Naive thymus-derived CD4-positive, alpha-beta T cell (primary cell): ENCODE results near the gene PGA5. TPM values are rescaled to one million over a fixed set of nuclear protein-coding genes. Genes with fewer than 3 reads are reported as not detected.
"Not testable (repeated sequence)": the region's sequence is repeated elsewhere in the genome, so short reads cannot be mapped to it uniquely, and the experiment has no call there.

ENCODE experiments used
- ATAC-seq: fragments of 150-1000 bp; cut with Tn5 transposase; 2 replicates; pipeline ENCODE4 v1.10.0; 2021; ENCODE audit warnings: mild to moderate bottlenecking, moderate library complexity
- CTCF ChIA-PET: fragments of 350-600 bp; sonication (Branson Sonifier 250); formaldehyde crosslinking; loops from one replicate; lab custom pipeline; 2021; ENCODE audit warnings: antibody characterized with exemption; lab: Charles Lee
- POLR2A ChIA-PET: fragments of 350-600 bp; sonication (Branson Sonifier 250); formaldehyde crosslinking; loops from one replicate; lab custom pipeline; 2021; ENCODE audit warnings: antibody characterized with exemption, inconsistent platforms; lab: Charles Lee
- DNase-seq, 9 donors: peaks; one replicate each; pipeline versions ENCODE4 v3.0.0 to v3.0.0-alpha.2; 2020 to 2022; ENCODE audit warnings: mixed read lengths in 1 of 9
- H3K27ac ChIP-seq: one replicate; pipeline ENCODE4 v1.7.0; 2013; ENCODE audit warnings: mild to moderate bottlenecking, low read depth, low read length, moderate library complexity
- H3K27me3 ChIP-seq, 2 donors: one replicate each; pipeline ENCODE4 v1.7.0; 2013; ENCODE audit warnings: low read length in 2 of 2, mild to moderate bottlenecking in 2 of 2, moderate library complexity in 2 of 2; ENCODE audit not compliant: control insufficient read depth in 2 of 2, insufficient read depth in 2 of 2
- H3K36me3 ChIP-seq, 3 experiments: 1 replicate in 2 of 3; 2 replicates in 1 of 3; pipeline ENCODE4 v1.7.0; 2013; ENCODE audit warnings: low read length in 3 of 3, mild to moderate bottlenecking in 3 of 3, moderate library complexity in 1 of 3; ENCODE audit not compliant: insufficient read depth in 3 of 3, control insufficient read depth in 2 of 3
- H3K4me1 ChIP-seq, 2 donors: one replicate each; pipeline ENCODE4 v1.7.0; 2013; ENCODE audit warnings: low read length in 2 of 2, mild to moderate bottlenecking in 2 of 2, moderate library complexity in 1 of 2; ENCODE audit not compliant: control insufficient read depth in 2 of 2, insufficient read depth in 2 of 2
- H3K4me3 ChIP-seq: 2 replicates; pipeline ENCODE4 v1.7.0; 2013; ENCODE audit warnings: mild to moderate bottlenecking, low read length
- H3K9me3 ChIP-seq, 3 experiments: 1 replicate in 2 of 3; 2 replicates in 1 of 3; pipeline ENCODE4 v1.7.0; 2013; ENCODE audit warnings: low read length in 3 of 3; ENCODE audit not compliant: control insufficient read depth in 2 of 3
- H3K27ac Mint-ChIP-seq, 9 donors: one replicate each; pipeline ENCODE4 v1.8.0; 2020 to 2022; ENCODE audit warnings: mixed read lengths in 9 of 9, mild to moderate bottlenecking in 8 of 9, moderate library complexity in 5 of 9, inconsistent platforms in 2 of 9
- H3K27me3 Mint-ChIP-seq, 5 donors: one replicate each; pipeline ENCODE4 v1.8.0; 2021 to 2022; ENCODE audit warnings: mixed read lengths in 5 of 5, mild to moderate bottlenecking in 1 of 5
- H3K36me3 Mint-ChIP-seq, 5 donors: one replicate each; pipeline ENCODE4 v1.8.0; 2020 to 2022; ENCODE audit warnings: mixed read lengths in 5 of 5, mild to moderate bottlenecking in 3 of 5, inconsistent platforms in 1 of 5
- H3K4me1 Mint-ChIP-seq, 7 donors: one replicate each; pipeline ENCODE4 v1.8.0; 2020 to 2022; ENCODE audit warnings: mixed read lengths in 7 of 7, mild to moderate bottlenecking in 3 of 7, inconsistent platforms in 1 of 7
- H3K4me3 Mint-ChIP-seq, 10 donors: one replicate each; pipeline ENCODE4 v1.8.0; 2020 to 2022; ENCODE audit warnings: mild to moderate bottlenecking in 10 of 10, mixed read lengths in 10 of 10, moderate library complexity in 6 of 10, inconsistent platforms in 2 of 10
- H3K9me3 Mint-ChIP-seq, 11 donors: one replicate each; pipeline ENCODE4 v1.8.0; 2020 to 2022; ENCODE audit warnings: mixed read lengths in 11 of 11, mild to moderate bottlenecking in 4 of 11, inconsistent platforms in 1 of 11, moderate library complexity in 1 of 11
- intact Hi-C, 2 donors: fragments of 100-400 bp; cut with micrococcal nuclease; formaldehyde crosslinking; loops; one replicate each; pipeline ENCODE4 v1.15.1; 2023
- polyA plus RNA-seq, 2 donors: library from polyadenylated mRNA; unstranded; fragments of 300-500 nt; fragmentation: Illumina TruSeq; gene quantifications; one replicate each; pipeline ENCODE4 v1.2.3, GENCODE V29; 2021
- total RNA-seq, 6 experiments: library from RNA in 5 of 6; stranded (reverse) in 5 of 6; gene quantifications; 1 replicate in 5 of 6; 2 replicates in 1 of 6; pipeline ENCODE4 v1.2.3 and lab custom pipeline; 2021 to 2026

The PGA5 gene
- total and polyA plus RNA-seq, 7 experiments from 2014 or later: not detected

- DNase-seq, H3K36me3 ChIP-seq, intact Hi-C loops, CTCF ChIA-PET, H3K27me3 ChIP-seq, H3K9me3 Mint-ChIP-seq, H3K4me3 ChIP-seq, H3K27ac ChIP-seq, H3K4me3 Mint-ChIP-seq, POLR2A ChIA-PET, H3K4me1 Mint-ChIP-seq, H3K4me1 ChIP-seq, H3K27ac Mint-ChIP-seq, H3K36me3 Mint-ChIP-seq, H3K27me3 Mint-ChIP-seq, H3K9me3 ChIP-seq, ATAC-seq: not testable (repeated sequence)
Measured at GRCh38 chr11:61210629-61211028, 30.3 kb upstream of the PGA5 start.

DNA sequence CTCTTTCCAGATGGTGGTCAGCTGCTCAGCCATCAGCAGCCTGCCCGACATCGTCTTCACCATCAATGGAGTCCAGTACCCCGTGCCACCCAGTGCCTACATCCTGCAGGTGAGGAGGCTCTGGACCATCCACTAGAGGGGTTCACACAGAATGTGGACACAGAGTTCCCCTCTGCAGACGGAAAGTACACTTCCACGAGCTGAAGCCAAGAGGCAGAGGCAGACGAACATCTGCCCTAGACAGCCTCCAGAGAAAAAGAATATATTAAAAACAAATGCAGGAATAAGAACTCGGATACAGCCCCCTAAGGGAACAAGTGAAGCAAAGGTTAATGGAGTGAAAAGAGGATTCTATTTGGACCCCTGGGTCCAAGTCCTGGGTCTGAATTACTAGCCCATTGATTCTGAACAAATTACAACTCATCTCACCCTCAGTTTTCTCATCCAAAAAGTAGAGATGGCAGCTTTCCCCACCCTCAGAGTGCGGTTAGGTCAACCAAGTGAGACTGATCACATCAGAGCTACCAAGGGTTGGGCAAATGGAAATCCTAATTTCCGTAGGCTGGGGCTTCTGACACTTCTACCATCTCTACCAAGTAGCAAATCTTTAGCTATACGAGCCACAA is 29.5 kb upstream of the PGA5 start:
- H3K4me1 ChIP-seq, POLR2A ChIA-PET, CTCF ChIA-PET, H3K9me3 ChIP-seq, H3K4me3 ChIP-seq, H3K4me1 Mint-ChIP-seq, H3K4me3 Mint-ChIP-seq, H3K36me3 ChIP-seq, H3K27ac Mint-ChIP-seq, H3K27ac ChIP-seq, DNase-seq, intact Hi-C loops, H3K27me3 ChIP-seq, ATAC-seq, H3K36me3 Mint-ChIP-seq, H3K9me3 Mint-ChIP-seq, H3K27me3 Mint-ChIP-seq: not testable (repeated sequence)

GRCh38 chr11:61212202-61212601 is 28.8 kb upstream of the PGA5 start:
- H3K27me3 ChIP-seq, H3K4me1 Mint-ChIP-seq, H3K27ac Mint-ChIP-seq, H3K36me3 ChIP-seq, H3K4me1 ChIP-seq, H3K36me3 Mint-ChIP-seq, CTCF ChIA-PET, H3K9me3 ChIP-seq, ATAC-seq, H3K27me3 Mint-ChIP-seq, H3K27ac ChIP-seq, intact Hi-C loops, POLR2A ChIA-PET, H3K4me3 Mint-ChIP-seq, H3K9me3 Mint-ChIP-seq, DNase-seq, H3K4me3 ChIP-seq: not testable (repeated sequence)

GRCh38 chr11:61213711-61214324 is 27.2 kb upstream of the PGA5 start:
- H3K9me3 ChIP-seq, ATAC-seq, H3K4me3 ChIP-seq, H3K27ac ChIP-seq, H3K9me3 Mint-ChIP-seq, POLR2A ChIA-PET, intact Hi-C loops, H3K27ac Mint-ChIP-seq, H3K36me3 ChIP-seq, DNase-seq, CTCF ChIA-PET, H3K27me3 Mint-ChIP-seq, H3K4me1 ChIP-seq, H3K27me3 ChIP-seq, H3K4me3 Mint-ChIP-seq, H3K36me3 Mint-ChIP-seq, H3K4me1 Mint-ChIP-seq: not testable (repeated sequence)

DNA sequence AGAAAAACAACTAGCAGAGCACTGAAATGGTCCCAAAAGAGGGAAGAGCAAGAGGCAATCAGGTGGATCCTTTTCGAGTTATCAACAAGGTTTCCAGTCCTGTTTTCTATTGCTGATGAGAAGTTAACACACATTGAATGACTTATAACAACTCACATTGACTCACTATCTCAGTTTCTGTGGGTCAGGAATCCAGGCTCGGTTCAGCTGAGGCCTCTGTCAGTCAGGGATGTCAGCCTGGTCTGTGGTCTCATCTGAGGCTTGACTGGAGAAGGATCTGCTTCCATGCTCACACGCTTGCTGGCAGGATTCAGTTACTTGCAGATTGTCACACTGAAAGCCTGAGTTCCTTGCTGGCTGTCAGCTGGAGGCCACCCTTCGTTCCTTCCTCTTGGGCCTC is 22.7 kb upstream of the PGA5 start:
- H3K9me3 ChIP-seq, H3K36me3 ChIP-seq, H3K4me1 ChIP-seq, H3K36me3 Mint-ChIP-seq, H3K27me3 ChIP-seq, H3K27me3 Mint-ChIP-seq, CTCF ChIA-PET, DNase-seq, H3K4me1 Mint-ChIP-seq, H3K4me3 ChIP-seq, POLR2A ChIA-PET, intact Hi-C loops, ATAC-seq, H3K9me3 Mint-ChIP-seq, H3K27ac Mint-ChIP-seq, H3K4me3 Mint-ChIP-seq, H3K27ac ChIP-seq: not testable (repeated sequence)

DNA sequence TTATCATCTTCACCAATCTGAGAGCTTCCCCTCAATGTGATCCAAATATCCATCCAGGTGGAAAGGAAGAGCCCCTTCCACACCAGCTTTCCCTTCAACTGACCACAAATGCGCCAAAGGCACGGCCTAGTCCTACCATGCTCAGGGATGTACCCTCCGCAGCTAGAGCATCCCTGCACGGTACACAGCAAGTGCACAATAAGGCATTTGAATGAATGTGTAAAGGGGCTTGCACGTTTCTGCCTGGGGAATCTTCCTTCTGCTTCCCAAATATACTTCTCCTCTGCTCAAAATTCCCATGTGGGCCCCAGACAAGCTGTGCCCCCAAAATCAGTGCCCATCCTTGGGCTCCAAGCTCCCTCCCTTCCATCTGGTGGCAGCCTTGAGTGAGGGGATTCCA is 22.0 kb upstream of the PGA5 start:
- intact Hi-C loops, H3K36me3 Mint-ChIP-seq, H3K36me3 ChIP-seq, CTCF ChIA-PET, POLR2A ChIA-PET, ATAC-seq, H3K27me3 ChIP-seq, H3K9me3 ChIP-seq, H3K4me1 ChIP-seq, DNase-seq, H3K27ac Mint-ChIP-seq, H3K9me3 Mint-ChIP-seq, H3K27ac ChIP-seq, H3K4me3 ChIP-seq, H3K4me1 Mint-ChIP-seq, H3K27me3 Mint-ChIP-seq, H3K4me3 Mint-ChIP-seq: not testable (repeated sequence)

GRCh38 chr11:61222047-61222446 is 18.9 kb upstream of the PGA5 start, which contains the start of gene PGA4:
TSS of gene PGA4 (plus strand) at chr11:61222347. CDS start at chr11:61222401, 54 bp downstream.
- H3K27me3 Mint-ChIP-seq, H3K4me1 ChIP-seq, H3K27ac ChIP-seq, H3K4me3 Mint-ChIP-seq, H3K27me3 ChIP-seq, H3K4me3 ChIP-seq, H3K4me1 Mint-ChIP-seq, H3K27ac Mint-ChIP-seq, CTCF ChIA-PET, H3K36me3 ChIP-seq, H3K9me3 Mint-ChIP-seq, H3K9me3 ChIP-seq, DNase-seq, POLR2A ChIA-PET, H3K36me3 Mint-ChIP-seq, ATAC-seq, intact Hi-C loops: not testable (repeated sequence)
